K562 (cell line): Measurements from ENCODE around the gene WDFY2.

ENCODE experiments used
- KAT7 ChIP-seq: sonication (generic); formaldehyde crosslinking; IDR thresholded peaks from 2 replicates; pipeline ENCODE4 v1.8.0; 2022; ENCODE audit warnings: missing genetic modification reagents, mild to moderate bottlenecking, borderline replicate concordance
- KDM2B ChIP-seq: fragments of 250-450 bp; sonication (Bioruptor Pico); IDR thresholded peaks from 2 replicates; pipeline ENCODE4 v1.8.0; 2021; ENCODE audit warnings: mild to moderate bottlenecking, moderate library complexity
- TF ChIP-seq, protein P1 (sequence below): sonication (generic); formaldehyde crosslinking; IDR thresholded peaks from 2 replicates; pipeline ENCODE4 v1.9.0; 2022; ENCODE audit warnings: mild to moderate bottlenecking, missing genetic modification reagents

DNA sequence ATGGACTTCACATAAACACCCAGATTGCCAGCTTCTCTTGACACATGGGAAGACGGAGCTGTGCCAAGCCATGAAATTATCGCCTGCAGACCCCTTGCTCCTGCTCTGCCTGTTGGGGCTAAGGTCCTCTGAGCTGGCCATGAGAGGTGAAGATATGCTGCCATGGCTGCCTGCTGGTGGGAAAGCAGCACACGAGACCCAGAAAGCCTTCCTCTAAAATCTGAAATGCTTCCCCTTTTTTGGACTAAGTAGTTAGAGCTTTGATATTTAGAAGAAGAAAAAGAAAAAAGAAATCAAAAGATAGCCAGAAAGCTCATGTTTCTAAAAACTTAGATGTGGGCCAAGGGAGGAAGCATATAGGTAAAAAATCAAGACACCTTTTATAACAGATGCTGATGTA, 11.2 kb downstream of the WDFY2 start:
- no peak for TF ChIP-seq KDM2B (CRISPR knock-in tag)
- TF ChIP-seq, protein P1, sequence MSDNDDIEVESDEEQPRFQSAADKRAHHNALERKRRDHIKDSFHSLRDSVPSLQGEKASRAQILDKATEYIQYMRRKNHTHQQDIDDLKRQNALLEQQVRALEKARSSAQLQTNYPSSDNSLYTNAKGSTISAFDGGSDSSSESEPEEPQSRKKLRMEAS (CRISPR knock-in tag) = no peak
- no peak for TF ChIP-seq KAT7
